PFSK-1 (cell line): ENCODE data around the gene WNT3A.

Experiments
- FOXP2 ChIP-seq: optimal IDR thresholded peaks from 2 replicates; pipeline ENCODE3; 2011; ENCODE audit warnings: borderline replicate concordance, control low read depth, inconsistent platforms; ENCODE audit not compliant: insufficient read depth; ENCODE audit errors: extremely low read length, extremely low read depth
- POLR2AphosphoS5 ChIP-seq: IDR thresholded peaks from 2 replicates; pipeline ENCODE4 v1.6.1; 2012; ENCODE audit warnings: low read depth, mild to moderate bottlenecking, control low read depth, low read length, moderate library complexity
- REST ChIP-seq, 2 experiments: IDR thresholded peaks; 2 replicates each; pipeline versions ENCODE4 v1.6.1 to v1.8.0; 2011 to 2012; ENCODE audit warnings: low read depth in 2 of 2, low read length in 2 of 2, control low read depth in 1 of 2, inconsistent platforms in 1 of 2, mild to moderate bottlenecking in 1 of 2, moderate library complexity in 1 of 2; ENCODE audit not compliant: insufficient read depth in 1 of 2
- SIN3A ChIP-seq: IDR thresholded peaks from 2 replicates; pipeline ENCODE4 v1.6.1; 2012; ENCODE audit warnings: mild to moderate bottlenecking, low read length, moderate library complexity, borderline replicate concordance; ENCODE audit not compliant: insufficient read depth
- TAF1 ChIP-seq: IDR thresholded peaks from 2 replicates; pipeline ENCODE4 v1.6.1; 2012; ENCODE audit warnings: low read length, control low read depth, borderline replicate concordance; ENCODE audit not compliant: insufficient read depth

- no peak for TF ChIP-seq SIN3A
- TF ChIP-seq REST (IDR thresholded peaks at IDR 0.05; ENCODE audit: insufficient read depth in 1 of 2, low read depth in 2 of 2, low read length in 2 of 2), result no peak
- no peak for TF ChIP-seq POLR2AphosphoS5
- no peak for TF ChIP-seq TAF1
- no peak for TF ChIP-seq FOXP2
These were observed 14.0 kb downstream of the WNT3A start for GRCh38 chr1:228020686-228021354.
